Measurements from ENCODE around the gene KRTAP12-3. TPM values are rescaled to one million over a fixed set of nuclear protein-coding genes. Genes with fewer than 3 reads are reported as not detected.
"Not testable (repeated sequence)": the region's sequence is repeated elsewhere in the genome, so short reads cannot be mapped to it uniquely, and the experiment has no call there.

KRTAP12-3 gene, protein sequence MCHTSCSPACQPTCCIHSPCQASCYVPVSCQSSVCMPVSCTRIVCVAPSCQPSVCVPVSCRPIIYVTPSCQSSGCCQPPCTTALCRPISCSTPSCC
- polyA plus RNA-seq (2011; rRNA removed) (not detected in 2 replicates), polyA plus RNA-seq (2017; fragmentation: RNase III; extraction: RNeasy Plus Mini Kit Qiagen cat#74134 plus additional on column Dnase treatment) (not detected in 3 replicates), polyA minus RNA-seq (2011; rRNA and poly(A)+ RNA removed) (not detected in 2 replicates)
- polyA plus RNA-seq (2012; cell fraction: cytosol; rRNA removed), result not detected in 2 replicates
- polyA plus RNA-seq (2012; cell fraction: nucleus; rRNA removed), result not detected in 2 replicates

DNA sequence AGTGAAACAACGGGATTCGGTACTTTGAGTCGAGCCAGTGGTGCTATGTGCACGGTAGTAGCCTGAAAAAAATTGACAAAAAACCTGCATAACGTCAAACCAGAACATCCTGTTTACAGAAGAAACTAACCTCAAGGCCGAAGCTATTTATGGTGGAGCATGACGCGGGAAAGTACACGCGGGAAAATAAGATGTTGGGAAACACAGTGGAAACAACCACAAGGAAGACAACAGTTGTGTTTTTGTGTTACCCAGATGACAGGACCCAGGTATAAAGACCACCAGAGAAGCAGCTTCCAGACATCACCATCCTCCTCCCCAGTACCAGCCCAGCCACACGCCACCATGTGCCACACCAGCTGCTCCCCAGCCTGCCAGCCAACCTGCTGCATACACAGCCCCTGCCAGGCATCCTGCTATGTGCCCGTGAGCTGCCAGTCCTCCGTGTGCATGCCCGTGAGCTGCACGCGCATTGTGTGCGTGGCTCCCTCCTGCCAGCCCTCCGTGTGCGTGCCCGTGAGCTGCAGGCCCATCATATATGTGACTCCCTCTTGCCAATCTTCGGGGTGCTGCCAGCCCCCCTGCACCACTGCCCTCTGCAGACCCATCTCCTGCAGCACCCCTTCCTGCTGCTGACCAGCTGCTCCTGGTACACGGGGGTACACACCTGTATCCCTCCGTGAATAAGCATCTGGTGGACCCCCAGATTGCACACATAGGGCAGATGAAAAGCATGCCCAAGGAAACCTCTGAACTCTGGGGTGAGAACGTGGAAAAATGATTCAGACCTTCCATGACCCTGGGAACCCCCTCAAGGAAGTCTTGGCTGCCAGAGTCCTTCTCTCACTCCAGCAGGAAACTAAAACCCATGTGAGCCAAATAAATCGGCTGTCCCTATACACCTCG, at the start of gene KRTAP12-3:
Gene KRTAP12-3, plus strand, starts transcription at position 298 of the 906 bp plus-strand sequence. Its CDS starts 48 bp downstream, at position 346.
- no peak within 1 kb of the TSS for H3K4me2 ChIP-seq
- H3K4me1 ChIP-seq, result no peaks in the 10 kb centered on the region
- 52% methylated on average over 25 of the region's 26 CpGs for WGBS (ENCODE audit: missing lambda C conversion rate)
- no peak for ATAC-seq
- ChIA-PET CTCF (no interaction called here), POLR2A (no interaction called here)
- TF ChIP-seq EHMT2 (IDR thresholded peaks at IDR 0.05; ENCODE audit: low read depth), result no peak
- H3K9me3 ChIP-seq, result no peaks in the 10 kb centered on the region
- no peak within 1 kb of the TSS for H3K27ac ChIP-seq
- no peak within 1 kb of the TSS for H3K4me3 ChIP-seq
- no peak for FAIRE-seq
- DNase-seq (ENCODE audit: low read depth in 1 of 2, low spot score in 1 of 2), result no peak

DNA sequence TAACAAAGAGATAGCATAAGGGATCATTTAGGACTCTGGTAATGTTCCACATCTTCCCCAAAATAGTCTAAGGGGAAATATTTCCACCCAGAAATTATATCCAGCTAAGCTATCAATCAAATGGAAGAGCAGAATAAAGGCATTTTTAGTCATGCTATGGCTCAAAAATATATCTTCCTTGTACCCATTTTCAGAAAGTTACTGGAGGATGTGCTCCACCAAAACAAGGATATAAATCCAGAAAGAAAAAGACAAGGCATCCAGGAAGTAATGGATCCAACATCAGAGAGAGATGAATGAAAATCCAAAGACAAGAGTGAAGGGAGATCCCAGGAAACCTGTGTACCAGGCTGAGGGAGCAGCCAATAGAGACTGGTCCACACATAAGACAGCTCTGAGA, 48.5 kb upstream of the KRTAP12-3 start:
- CTCF ChIA-PET, result no interaction called here
- FAIRE-seq, result no peak
- POLR2A ChIA-PET, result no interaction called here
- Histone ChIP-seq H3K4me3 (no peak overlapping the region), H3K4me2 (no peak overlapping the region), H3K4me1 (no peaks in the 10 kb centered on the region), H3K27ac (no peak overlapping the region), H3K9me3 (peaks cover 5% of the 10 kb centered on the region; the same call in 1 of the 3 replicates)
- ATAC-seq, result no peak
- TF ChIP-seq, protein P1, sequence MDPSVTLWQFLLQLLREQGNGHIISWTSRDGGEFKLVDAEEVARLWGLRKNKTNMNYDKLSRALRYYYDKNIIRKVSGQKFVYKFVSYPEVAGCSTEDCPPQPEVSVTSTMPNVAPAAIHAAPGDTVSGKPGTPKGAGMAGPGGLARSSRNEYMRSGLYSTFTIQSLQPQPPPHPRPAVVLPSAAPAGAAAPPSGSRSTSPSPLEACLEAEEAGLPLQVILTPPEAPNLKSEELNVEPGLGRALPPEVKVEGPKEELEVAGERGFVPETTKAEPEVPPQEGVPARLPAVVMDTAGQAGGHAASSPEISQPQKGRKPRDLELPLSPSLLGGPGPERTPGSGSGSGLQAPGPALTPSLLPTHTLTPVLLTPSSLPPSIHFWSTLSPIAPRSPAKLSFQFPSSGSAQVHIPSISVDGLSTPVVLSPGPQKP (IDR thresholded peaks at IDR 0.05; ENCODE audit: low read depth, low read length), result no peak
- TF ChIP-seq HOXB5 (CRISPR knock-in tag; IDR thresholded peaks at IDR 0.05), result no peak
- TF ChIP-seq CHD4 (IDR thresholded peaks at IDR 0.05; ENCODE audit: borderline replicate concordance), result no peak
- TF ChIP-seq ESRRA (IDR thresholded peaks at IDR 0.05; ENCODE audit: borderline replicate concordance, low read length), result no peak
- TF ChIP-seq EP300 (IDR thresholded peaks at IDR 0.05), result no peak
- no peak for TF ChIP-seq NR3C1 (IDR thresholded peaks at IDR 0.05)
- no peak for TF ChIP-seq KDM1A (IDR thresholded peaks at IDR 0.05; ENCODE audit: low read depth)
- no peak for TF ChIP-seq NPAS2 (CRISPR knock-in tag; IDR thresholded peaks at IDR 0.05; ENCODE audit: borderline replicate concordance)
- TF ChIP-seq EHMT2 (IDR thresholded peaks at IDR 0.05; ENCODE audit: low read depth), result no peak
- TF ChIP-seq ZC3H11A (IDR thresholded peaks at IDR 0.05), result no peak
- no peak for TF ChIP-seq HDAC2 (IDR thresholded peaks at IDR 0.05)
- DNase-seq (ENCODE audit: low read depth in 1 of 2, low spot score in 1 of 2), result no peak

DNA sequence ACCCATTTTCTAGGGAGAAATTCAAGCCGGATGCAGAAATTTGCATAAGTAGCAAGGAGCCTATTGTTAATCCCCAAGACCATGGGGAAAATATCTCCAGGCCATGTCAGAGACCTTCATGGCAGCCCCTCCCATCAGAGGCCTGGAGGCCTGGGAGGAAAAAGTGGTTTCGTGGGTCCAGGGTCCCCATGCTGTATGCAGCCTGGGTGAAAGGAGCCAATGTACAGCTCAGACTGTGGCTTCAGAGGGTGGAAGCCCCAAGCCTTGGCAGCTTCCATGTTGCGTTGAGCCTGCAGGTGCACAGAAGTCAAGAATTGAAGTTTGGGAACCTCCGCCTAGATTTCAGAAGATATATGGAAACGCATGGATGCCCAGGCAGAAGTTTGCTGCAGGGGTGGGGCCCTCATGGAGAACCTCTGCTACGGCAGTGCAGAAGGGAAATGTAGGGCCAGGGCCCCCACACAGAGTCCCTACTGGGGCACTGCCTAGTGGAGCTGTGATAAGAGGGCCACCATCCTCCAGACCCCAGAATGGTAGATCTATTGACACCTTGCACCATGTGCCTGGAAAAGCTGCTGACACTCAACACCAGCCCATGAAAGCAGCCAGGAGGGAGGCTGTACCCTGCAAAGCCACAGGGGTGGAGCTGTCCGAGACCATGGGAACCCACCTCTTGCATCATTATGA, 47.4 kb upstream of the KRTAP12-3 start:
- POLR2A ChIA-PET; DNase-seq (ENCODE audit: low read depth in 1 of 2, low spot score in 1 of 2); FAIRE-seq; H3K4me2 ChIP-seq; H3K27ac ChIP-seq; ATAC-seq; CTCF ChIA-PET; H3K4me3 ChIP-seq; H3K9me3 ChIP-seq; H3K4me1 ChIP-seq: not testable (repeated sequence)
- 29% methylated on average over 7 of the region's 7 CpGs for WGBS (ENCODE audit: missing lambda C conversion rate)

DNA sequence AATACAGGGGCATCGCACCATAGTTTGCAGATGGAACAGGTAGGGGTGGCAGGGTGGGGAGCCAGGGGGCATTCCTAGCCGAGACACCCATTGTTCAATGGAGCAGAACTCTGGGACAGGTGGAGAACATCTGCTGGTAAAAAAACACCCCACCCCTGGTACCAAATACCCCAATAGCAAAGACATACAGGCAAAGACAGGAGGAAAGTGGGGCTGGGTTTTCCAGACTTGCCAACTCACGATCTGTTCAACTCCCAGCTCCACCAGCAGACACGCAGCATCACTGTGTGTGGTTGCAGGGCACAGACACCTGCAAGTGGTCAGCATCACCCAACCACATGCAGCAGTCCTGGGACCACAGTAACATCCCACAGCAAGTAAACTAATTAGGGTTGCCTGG, 46.2 kb upstream of the KRTAP12-3 start:
- WGBS (ENCODE audit: missing lambda C conversion rate), result 21% methylated on average over 4 of the region's 4 CpGs
- H3K4me2 ChIP-seq, result no peak overlapping the region
- H3K9me3 ChIP-seq, result peaks cover 5% of the 10 kb centered on the region; the same call in 1 of the 3 replicates
- DNase-seq (ENCODE audit: low read depth in 1 of 2, low spot score in 1 of 2), result no peak
- FAIRE-seq, result no peak
- no peak overlapping the region for H3K27ac ChIP-seq
- TF ChIP-seq FOSL2 (IDR thresholded peaks at IDR 0.05) (no peak), FOSL2 (CRISPR knock-in tag; IDR thresholded peaks at IDR 0.05) (no peak), ZSCAN20 (CRISPR knock-in tag; IDR thresholded peaks at IDR 0.05) (no peak), POLR2A (IDR thresholded peaks at IDR 0.05; ENCODE audit: low read length) (no peak), JUN (IDR thresholded peaks at IDR 0.05) (no peak), ZFP36 (IDR thresholded peaks at IDR 0.05; ENCODE audit: borderline replicate concordance, partially characterized antibody) (no peak), ZC3H11A (IDR thresholded peaks at IDR 0.05) (no peak), CEBPB (IDR thresholded peaks at IDR 0.05) (no peak), NPAS2 (CRISPR knock-in tag; IDR thresholded peaks at IDR 0.05; ENCODE audit: borderline replicate concordance) (no peak), FOSB (CRISPR knock-in tag; IDR thresholded peaks at IDR 0.05) (no peak), BHLHE40 (IDR thresholded peaks at IDR 0.05; ENCODE audit: low read depth, low read length) (no peak), EHF (CRISPR knock-in tag; IDR thresholded peaks at IDR 0.05) (no peak)
- TF ChIP-seq, protein P2, sequence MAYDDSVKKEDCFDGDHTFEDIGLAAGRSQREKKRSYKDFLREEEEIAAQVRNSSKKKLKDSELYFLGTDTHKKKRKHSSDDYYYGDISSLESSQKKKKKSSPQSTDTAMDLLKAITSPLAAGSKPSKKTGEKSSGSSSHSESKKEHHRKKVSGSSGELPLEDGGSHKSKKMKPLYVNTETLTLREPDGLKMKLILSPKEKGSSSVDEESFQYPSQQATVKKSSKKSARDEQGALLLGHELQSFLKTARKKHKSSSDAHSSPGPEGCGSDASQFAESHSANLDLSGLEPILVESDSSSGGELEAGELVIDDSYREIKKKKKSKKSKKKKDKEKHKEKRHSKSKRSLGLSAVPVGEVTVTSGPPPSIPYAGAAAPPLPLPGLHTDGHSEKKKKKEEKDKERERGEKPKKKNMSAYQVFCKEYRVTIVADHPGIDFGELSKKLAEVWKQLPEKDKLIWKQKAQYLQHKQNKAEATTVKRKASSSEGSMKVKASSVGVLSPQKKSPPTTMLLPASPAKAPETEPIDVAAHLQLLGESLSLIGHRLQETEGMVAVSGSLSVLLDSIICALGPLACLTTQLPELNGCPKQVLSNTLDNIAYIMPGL (CRISPR knock-in tag; IDR thresholded peaks at IDR 0.05; ENCODE audit: borderline replicate concordance), result no peak
- TF ChIP-seq, protein P3, sequence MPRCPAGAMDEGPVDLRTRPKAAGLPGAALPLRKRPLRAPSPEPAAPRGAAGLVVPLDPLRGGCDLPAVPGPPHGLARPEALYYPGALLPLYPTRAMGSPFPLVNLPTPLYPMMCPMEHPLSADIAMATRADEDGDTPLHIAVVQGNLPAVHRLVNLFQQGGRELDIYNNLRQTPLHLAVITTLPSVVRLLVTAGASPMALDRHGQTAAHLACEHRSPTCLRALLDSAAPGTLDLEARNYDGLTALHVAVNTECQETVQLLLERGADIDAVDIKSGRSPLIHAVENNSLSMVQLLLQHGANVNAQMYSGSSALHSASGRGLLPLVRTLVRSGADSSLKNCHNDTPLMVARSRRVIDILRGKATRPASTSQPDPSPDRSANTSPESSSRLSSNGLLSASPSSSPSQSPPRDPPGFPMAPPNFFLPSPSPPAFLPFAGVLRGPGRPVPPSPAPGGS (IDR thresholded peaks at IDR 0.05), result no peak
- H3K4me1 ChIP-seq, result no peaks in the 10 kb centered on the region
- CTCF ChIA-PET, result no interaction called here
- ATAC-seq, result no peak
- H3K4me3 ChIP-seq, result no peak overlapping the region
- POLR2A ChIA-PET, result no interaction called here

Measured in A549 (cell line).